ENCODE measurements around the gene AK5.

AK5 gene

DNA sequence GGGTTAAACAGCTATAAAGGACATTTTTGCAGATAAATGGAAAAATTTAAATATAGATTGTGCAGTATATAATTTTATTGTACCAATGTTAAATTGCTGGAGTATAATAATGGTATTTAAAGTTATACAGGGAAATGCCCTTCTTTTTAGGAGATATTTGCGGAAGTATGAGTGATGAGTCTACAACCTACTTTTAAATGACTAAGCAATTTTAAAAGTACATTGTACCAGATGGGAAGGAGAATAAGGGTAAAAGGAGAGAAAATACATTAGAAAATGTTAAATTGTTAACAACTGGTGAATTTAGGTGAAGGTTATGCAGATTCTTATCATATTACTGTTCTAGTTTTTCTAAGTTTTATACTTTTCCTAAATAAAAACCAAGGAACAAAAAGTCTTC is 308.8 kb downstream of the AK5 start:
- DNase-seq (ENCODE audit: low read depth in 2 of 2), result no peak

DNA sequence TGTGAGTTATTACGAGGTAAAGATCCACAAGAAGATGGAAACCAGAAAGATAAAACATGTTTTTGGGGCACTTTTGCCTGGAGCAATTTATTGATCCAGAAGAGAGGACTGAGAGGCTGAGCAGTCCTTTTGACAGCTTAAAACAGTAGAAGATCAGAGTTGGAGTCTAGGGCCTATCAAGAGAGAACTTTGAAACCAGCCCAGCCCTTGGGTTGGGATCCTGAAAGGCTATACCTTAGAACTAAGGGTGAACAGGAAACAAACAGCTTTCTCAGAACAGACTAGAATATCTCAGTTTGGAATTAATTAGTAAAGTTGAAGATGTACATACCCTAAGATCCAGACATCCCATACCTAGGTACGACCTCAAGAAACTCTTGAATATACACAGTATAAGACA is 311.1 kb downstream of the AK5 start:
- DNase-seq (ENCODE audit: low read depth in 2 of 2), result no peak

DNA sequence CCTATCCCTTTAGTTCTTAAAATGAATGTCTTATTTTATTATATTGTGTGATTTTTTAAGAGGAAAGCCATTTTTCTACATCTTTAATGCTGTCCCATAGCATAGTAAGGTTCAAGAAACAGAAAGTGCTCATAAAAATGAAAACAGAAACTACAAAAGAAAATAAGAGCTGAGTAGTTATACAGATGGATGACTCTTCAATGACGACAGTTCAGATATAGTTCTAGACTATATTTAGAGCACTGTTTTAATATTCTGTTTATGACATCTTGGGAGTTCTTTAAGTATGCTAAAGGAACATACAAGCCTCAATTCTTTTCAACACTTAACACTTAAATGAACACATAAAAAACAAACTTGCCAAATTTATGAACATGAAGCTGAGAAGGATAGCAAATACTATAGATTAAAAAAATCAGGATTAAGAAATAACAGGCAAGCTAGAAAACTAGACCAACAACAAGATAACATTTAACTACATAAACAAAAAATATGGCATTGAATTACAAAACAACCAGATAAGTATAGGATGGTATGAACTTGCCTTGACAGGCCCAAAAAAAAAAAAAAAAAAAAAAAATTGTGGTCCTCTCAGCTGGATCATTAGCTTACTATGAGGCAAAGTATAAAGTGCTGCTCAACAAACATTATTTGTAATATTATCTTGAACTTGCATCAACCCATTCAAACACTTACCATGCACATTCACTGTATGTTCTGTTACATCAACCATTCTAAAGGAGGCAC is 312.7 kb downstream of the AK5 start:
- DNase-seq (ENCODE audit: low read depth in 2 of 2), result no peak

DNA sequence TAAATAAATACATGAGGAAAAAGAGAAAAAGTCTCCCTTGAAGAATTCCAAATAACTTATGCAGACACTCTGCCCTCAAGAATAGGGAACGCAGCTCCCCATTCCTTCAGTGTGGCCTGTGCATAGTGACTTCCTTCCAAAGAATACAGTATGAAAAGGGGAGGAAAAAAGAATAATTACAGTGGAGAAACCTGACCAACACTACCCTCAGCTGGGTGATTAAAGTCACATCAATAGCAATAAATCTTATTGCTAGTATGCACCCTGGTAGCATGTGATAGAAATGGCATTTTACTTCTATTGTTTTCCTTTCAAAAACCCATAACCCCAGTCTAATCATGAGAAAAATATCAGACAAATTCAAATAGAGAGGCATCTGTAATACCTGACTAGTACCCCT is 315.5 kb downstream of the AK5 start:
- no peak for DNase-seq (ENCODE audit: low read depth in 2 of 2)

DNA sequence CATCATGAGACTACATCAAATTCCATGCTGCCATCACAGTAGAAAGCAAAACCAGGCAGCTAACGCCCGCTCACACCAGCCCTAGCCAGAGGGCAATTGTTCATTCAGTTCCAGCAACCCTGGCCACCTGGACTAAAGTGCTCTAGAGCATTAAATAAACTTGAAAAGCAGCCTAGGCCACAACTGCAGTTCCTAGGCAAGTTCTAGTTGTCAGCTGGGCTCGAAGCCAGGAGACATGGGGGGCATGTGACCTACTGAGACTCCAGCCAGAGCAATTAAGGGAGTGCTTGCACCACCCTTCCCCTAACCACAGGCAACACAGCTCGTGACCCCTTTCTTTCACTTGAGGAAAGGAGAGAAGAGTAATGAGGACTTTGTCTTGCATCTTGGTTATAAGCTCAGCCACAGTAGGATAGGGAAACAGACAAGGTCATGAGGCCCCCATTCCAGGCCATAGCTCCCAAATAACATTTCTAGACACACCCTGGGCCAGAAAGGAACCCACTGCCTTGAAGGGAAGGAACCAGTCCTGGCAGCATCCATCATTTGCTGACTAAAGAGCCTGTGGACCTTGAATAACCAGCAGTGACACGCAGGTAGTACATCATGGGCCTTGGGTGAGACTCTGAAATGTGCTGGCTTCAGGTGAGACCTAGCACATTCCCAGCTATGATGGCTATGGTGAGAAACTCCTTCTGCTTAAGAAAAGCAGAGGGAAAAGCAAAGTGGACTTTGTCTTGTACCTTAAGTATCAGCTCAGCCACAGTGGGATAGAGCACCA is 323.6 kb downstream of the AK5 start:
- DNase-seq (ENCODE audit: low read depth in 2 of 2), result no peak

DNA sequence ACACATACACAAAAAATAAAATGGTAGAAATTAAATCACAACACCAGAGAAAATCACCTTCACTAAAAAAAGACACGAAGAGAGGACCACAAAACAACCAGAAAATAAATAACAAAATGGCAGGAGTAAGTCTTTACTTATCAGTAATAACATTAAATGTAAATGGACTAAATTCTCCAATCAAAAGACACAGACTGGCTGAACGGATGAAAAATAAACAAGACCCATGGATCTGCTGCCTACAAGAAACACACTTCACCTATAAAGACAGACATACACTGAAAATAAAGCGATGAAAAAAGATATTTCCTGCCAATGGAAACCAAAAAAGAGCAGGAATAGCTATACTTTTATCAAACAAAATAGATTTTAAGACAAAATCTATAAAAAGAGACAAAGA is 327.1 kb downstream of the AK5 start:
- DNase-seq (ENCODE audit: low read depth in 2 of 2), result no peak

All from stimulated activated CD4-positive, alpha-beta T cell treated with anti-CD3 and anti-CD28 coated beads, Interleukin-12 subunit alpha, Interleukin-12 subunit beta, amount 100 ng/mL, for 24 hours (primary cell).